GM19035 (cell line): ENCODE results near the gene OMG.
"Not testable (repeated sequence)": the region's sequence is repeated elsewhere in the genome, so short reads cannot be mapped to it uniquely, and the experiment has no call there.

Experiments
- ATAC-seq: cut with Tn5 transposase; IDR thresholded peaks from one replicate; pipeline ENCODE4 v1.9.1; 2021; ENCODE audit not compliant: unreplicated experiment

OMG gene

GRCh38 chr17:31266042-31266441 is 31.0 kb downstream of the OMG start:
- no peak for ATAC-seq

- ATAC-seq, result not testable (repeated sequence)
Observed at GRCh38 chr17:31262923-31263322, 34.1 kb downstream of the OMG start.

GRCh38 chr17:31261601-31262000 is 35.4 kb downstream of the OMG start:
- ATAC-seq, result no peak

GRCh38 chr17:31260151-31260550 is 36.9 kb downstream of the OMG start:
- no peak for ATAC-seq

- ATAC-seq, result no peak
Observed at GRCh38 chr17:31256936-31257335, 40.1 kb downstream of the OMG start.

- no peak for ATAC-seq
Observed at GRCh38 chr17:31254654-31255053, 42.4 kb downstream of the OMG start.

- no peak for ATAC-seq
Observed at GRCh38 chr17:31252741-31253140, 44.3 kb downstream of the OMG start.

GRCh38 chr17:31251970-31252328 is 45.1 kb downstream of the OMG start:
- no peak for ATAC-seq

GRCh38 chr17:31251105-31251969 is 45.7 kb downstream of the OMG start:
- ATAC-seq, result no peak

- ATAC-seq, result no peak
Observed at GRCh38 chr17:31250229-31250628, 46.8 kb downstream of the OMG start.

GRCh38 chr17:31249835-31250141 is 47.3 kb downstream of the OMG start:
- no peak for ATAC-seq

GRCh38 chr17:31248986-31249834 is 47.8 kb downstream of the OMG start:
- no peak for ATAC-seq
